Hepatocyte (in vitro differentiated cells): ENCODE results near the gene HILPDA.

Experiments used
- EZH2 ChIP-seq: fragments of 200-600 bp; sonication (generic); IDR thresholded peaks from 2 replicates; pipeline ENCODE4 v1.6.1; 2016; ENCODE audit warnings: antibody characterized with exemption, mild to moderate bottlenecking, borderline replicate concordance
- EZH2phosphoT487 ChIP-seq: fragments of 200-600 bp; sonication (generic); IDR thresholded peaks from one replicate; pipeline ENCODE4 v1.6.1; 2018; ENCODE audit warnings: antibody characterized with exemption, mild to moderate bottlenecking, low read depth, moderate library complexity; ENCODE audit not compliant: unreplicated experiment, severe bottlenecking
- TF ChIP-seq, protein P1 (sequence below): fragments of 200-600 bp; sonication (generic); IDR thresholded peaks from 2 replicates; pipeline ENCODE4 v1.5.1; 2016; ENCODE audit warnings: antibody characterized with exemption, mild to moderate bottlenecking; ENCODE audit not compliant: poor library complexity

DNA sequence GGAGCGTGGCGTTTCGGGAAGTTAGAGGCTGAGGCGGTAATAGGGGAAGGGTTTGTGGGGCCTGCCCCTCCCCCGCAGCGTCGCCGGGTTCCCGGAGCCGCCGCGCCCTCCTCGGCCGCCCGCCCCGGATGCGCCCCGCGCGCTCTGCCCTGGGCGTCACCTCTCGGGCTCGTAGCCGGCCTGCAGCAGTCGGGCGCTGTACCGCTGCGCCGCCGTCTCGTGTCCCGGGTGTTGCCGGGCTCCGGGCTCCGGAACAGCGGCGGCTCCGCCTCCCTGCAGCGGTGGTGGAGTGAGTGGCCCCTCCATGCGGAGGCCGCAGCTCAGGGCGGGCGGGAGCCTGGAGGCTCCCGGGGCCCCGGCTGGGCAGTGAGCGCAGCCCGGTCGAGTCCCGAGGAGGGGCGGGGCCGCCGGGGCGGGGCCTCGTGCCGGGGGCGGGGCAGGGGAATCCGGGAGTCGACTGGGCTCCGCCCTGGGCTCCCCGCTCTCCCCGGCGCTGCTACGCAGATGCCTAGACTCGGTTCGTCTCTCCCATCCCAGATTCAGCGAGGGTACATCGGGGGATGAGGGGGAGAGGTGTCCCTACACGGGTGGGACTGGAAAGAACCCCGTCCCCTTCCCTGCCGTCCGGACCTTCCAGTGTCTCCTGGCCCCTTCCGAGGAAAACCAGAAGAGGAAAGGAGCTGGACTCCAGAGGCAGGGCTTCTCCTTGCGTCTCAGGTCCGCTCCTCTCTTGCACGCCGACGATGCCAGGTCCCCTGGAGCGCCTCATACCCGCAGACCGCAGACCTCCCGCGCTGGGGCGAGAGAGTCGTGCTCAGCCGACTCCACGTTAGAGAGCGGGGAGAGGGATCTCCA lies 45.9 kb upstream of the HILPDA start, which contains the start of gene IMPDH1:
- TF ChIP-seq EZH2 (no peak), EZH2phosphoT487 (no peak)
- TF ChIP-seq, protein P1, sequence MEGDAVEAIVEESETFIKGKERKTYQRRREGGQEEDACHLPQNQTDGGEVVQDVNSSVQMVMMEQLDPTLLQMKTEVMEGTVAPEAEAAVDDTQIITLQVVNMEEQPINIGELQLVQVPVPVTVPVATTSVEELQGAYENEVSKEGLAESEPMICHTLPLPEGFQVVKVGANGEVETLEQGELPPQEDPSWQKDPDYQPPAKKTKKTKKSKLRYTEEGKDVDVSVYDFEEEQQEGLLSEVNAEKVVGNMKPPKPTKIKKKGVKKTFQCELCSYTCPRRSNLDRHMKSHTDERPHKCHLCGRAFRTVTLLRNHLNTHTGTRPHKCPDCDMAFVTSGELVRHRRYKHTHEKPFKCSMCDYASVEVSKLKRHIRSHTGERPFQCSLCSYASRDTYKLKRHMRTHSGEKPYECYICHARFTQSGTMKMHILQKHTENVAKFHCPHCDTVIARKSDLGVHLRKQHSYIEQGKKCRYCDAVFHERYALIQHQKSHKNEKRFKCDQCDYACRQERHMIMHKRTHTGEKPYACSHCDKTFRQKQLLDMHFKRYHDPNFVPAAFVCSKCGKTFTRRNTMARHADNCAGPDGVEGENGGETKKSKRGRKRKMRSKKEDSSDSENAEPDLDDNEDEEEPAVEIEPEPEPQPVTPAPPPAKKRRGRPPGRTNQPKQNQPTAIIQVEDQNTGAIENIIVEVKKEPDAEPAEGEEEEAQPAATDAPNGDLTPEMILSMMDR: no peak
